Measurements from ENCODE around the gene S100A6. TPM values are rescaled to one million over a fixed set of nuclear protein-coding genes. Genes with fewer than 3 reads are reported as not detected.
A peak's percentile ranks its signal among the peaks of the same experiment; 100 is the strongest.
"Not testable (repeated sequence)": the region's sequence is repeated elsewhere in the genome, so short reads cannot be mapped to it uniquely, and the experiment has no call there.

The S100A6 gene
- total and polyA plus RNA-seq, 2 donors (not counting 1 experiment from before 2014, with no cell fraction given), result 1,280 to 4,042 TPM

GRCh38 chr1:153577624-153578051, 41.8 kb upstream of the S100A6 start:
- H3K27me3 ChIP-seq (ENCODE audit: control insufficient read depth, insufficient read depth, low read length), result no peaks in the 10 kb centered on the region
- no peaks in the 10 kb centered on the region for H3K36me3 ChIP-seq (ENCODE audit: control insufficient read depth, insufficient read depth, low read length)
- no peaks in the 10 kb centered on the region for H3K9me3 ChIP-seq (ENCODE audit: control insufficient read depth, insufficient read depth, low read depth, low read length)
- H3K4me2 ChIP-seq (ENCODE audit: extremely low read depth, insufficient read depth, low read length), result no peak overlapping the region
- H2AFZ ChIP-seq (ENCODE audit: low read length), result peak overlapping the region; percentile 51
- H3K9ac ChIP-seq (ENCODE audit: insufficient read depth, low read length), result no peak overlapping the region
- TF ChIP-seq EZH2 (IDR thresholded peaks at IDR 0.05; ENCODE audit: low read length, missing control alignments) (no peak), CTCF (conservative IDR thresholded peaks at IDR 0.05 in 1 of 2, IDR thresholded peaks at IDR 0.05 in 1 of 2; ENCODE audit: low read depth in 1 of 2, low read length in 2 of 2) (no peak)
- no peak for DNase-seq (ENCODE audit: low read depth in 2 of 2)
- H4K20me1 ChIP-seq (ENCODE audit: control insufficient read depth, extremely low read depth, insufficient read depth, low read length), result no peaks in the 10 kb centered on the region
- H3K27ac ChIP-seq (ENCODE audit: insufficient read depth, low read length), result no peak overlapping the region
- H3K4me1 ChIP-seq (ENCODE audit: control insufficient read depth, extremely low read depth, insufficient read depth, low read length), result peaks cover 16% of the 10 kb centered on the region
- H3K79me2 ChIP-seq (ENCODE audit: control insufficient read depth, insufficient read depth, low read length), result no peaks in the 10 kb centered on the region
- H3K4me3 ChIP-seq (replicated peaks in 1 of 4; ENCODE audit: control extremely low read depth in 1 of 4, insufficient read depth in 1 of 4, low read depth in 3 of 4, low read length in 4 of 4), result no peak overlapping the region

- Histone ChIP-seq H2AFZ (ENCODE audit: low read length) (no peak overlapping the region), H3K4me3 (replicated peaks in 1 of 4; ENCODE audit: control extremely low read depth in 1 of 4, insufficient read depth in 1 of 4, low read depth in 3 of 4, low read length in 4 of 4) (no peak overlapping the region), H3K36me3 (ENCODE audit: control insufficient read depth, insufficient read depth, low read length) (no peaks in the 10 kb centered on the region), H3K27ac (ENCODE audit: insufficient read depth, low read length) (no peak overlapping the region), H3K4me2 (ENCODE audit: extremely low read depth, insufficient read depth, low read length) (no peak overlapping the region), H3K9me3 (ENCODE audit: control insufficient read depth, insufficient read depth, low read depth, low read length) (no peaks in the 10 kb centered on the region), H3K9ac (ENCODE audit: insufficient read depth, low read length) (no peak overlapping the region), H3K79me2 (ENCODE audit: control insufficient read depth, insufficient read depth, low read length) (no peaks in the 10 kb centered on the region), H4K20me1 (ENCODE audit: control insufficient read depth, extremely low read depth, insufficient read depth, low read length) (no peaks in the 10 kb centered on the region), H3K27me3 (ENCODE audit: control insufficient read depth, insufficient read depth, low read length) (no peaks in the 10 kb centered on the region), H3K4me1 (ENCODE audit: control insufficient read depth, extremely low read depth, insufficient read depth, low read length) (peaks cover 16% of the 10 kb centered on the region)
- DNase-seq (ENCODE audit: low read depth in 2 of 2), result no peak
- no peak for TF ChIP-seq EZH2 (IDR thresholded peaks at IDR 0.05; ENCODE audit: low read length, missing control alignments)
- no peak for TF ChIP-seq CTCF (conservative IDR thresholded peaks at IDR 0.05 in 1 of 2, IDR thresholded peaks at IDR 0.05 in 1 of 2; ENCODE audit: low read depth in 1 of 2, low read length in 2 of 2)
These were observed 41.3 kb upstream of the S100A6 start for GRCh38 chr1:153577138-153577537.

- H3K79me2 ChIP-seq (ENCODE audit: control insufficient read depth, insufficient read depth, low read length); H3K9ac ChIP-seq (ENCODE audit: insufficient read depth, low read length); H3K36me3 ChIP-seq (ENCODE audit: control insufficient read depth, insufficient read depth, low read length); H3K9me3 ChIP-seq (ENCODE audit: control insufficient read depth, insufficient read depth, low read depth, low read length); H3K4me3 ChIP-seq (replicated peaks in 1 of 4; ENCODE audit: control extremely low read depth in 1 of 4, insufficient read depth in 1 of 4, low read depth in 3 of 4, low read length in 4 of 4); H3K27me3 ChIP-seq (ENCODE audit: control insufficient read depth, insufficient read depth, low read length); H3K27ac ChIP-seq (ENCODE audit: insufficient read depth, low read length); H3K4me2 ChIP-seq (ENCODE audit: extremely low read depth, insufficient read depth, low read length); H4K20me1 ChIP-seq (ENCODE audit: control insufficient read depth, extremely low read depth, insufficient read depth, low read length); H2AFZ ChIP-seq (ENCODE audit: low read length); DNase-seq (ENCODE audit: low read depth in 2 of 2): not testable (repeated sequence)
- peaks cover 21% of the 10 kb centered on the region for H3K4me1 ChIP-seq (ENCODE audit: control insufficient read depth, extremely low read depth, insufficient read depth, low read length)
These were observed 39.7 kb upstream of the S100A6 start for GRCh38 chr1:153575497-153575896.

DNA sequence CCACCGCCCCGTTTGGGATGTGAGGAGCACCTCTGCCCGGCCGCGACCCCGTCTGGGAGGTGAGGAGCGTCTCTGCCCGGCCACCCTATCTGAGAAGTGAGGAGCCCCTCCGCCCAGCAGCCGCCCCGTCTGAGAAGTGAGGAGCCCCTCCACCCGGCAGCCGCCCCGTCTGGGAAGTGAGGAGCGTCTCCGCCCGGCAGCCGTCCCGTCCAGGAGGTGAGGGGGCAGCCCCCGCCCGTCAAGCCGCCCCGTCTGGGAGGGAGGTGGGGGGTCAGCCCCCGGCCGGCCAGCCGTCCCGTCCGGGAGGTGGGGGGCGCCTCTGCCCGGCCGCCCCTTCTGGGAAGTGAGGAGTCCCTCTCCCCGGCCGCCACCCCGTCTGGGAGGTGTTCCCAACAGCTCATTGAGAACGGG, 39.3 kb upstream of the S100A6 start:
- not testable (repeated sequence) for H4K20me1 ChIP-seq (ENCODE audit: control insufficient read depth, extremely low read depth, insufficient read depth, low read length); H3K4me3 ChIP-seq (replicated peaks in 1 of 4; ENCODE audit: control extremely low read depth in 1 of 4, insufficient read depth in 1 of 4, low read depth in 3 of 4, low read length in 4 of 4); H3K79me2 ChIP-seq (ENCODE audit: control insufficient read depth, insufficient read depth, low read length); H3K4me2 ChIP-seq (ENCODE audit: extremely low read depth, insufficient read depth, low read length); H3K27me3 ChIP-seq (ENCODE audit: control insufficient read depth, insufficient read depth, low read length); H3K9ac ChIP-seq (ENCODE audit: insufficient read depth, low read length); H3K36me3 ChIP-seq (ENCODE audit: control insufficient read depth, insufficient read depth, low read length); H3K27ac ChIP-seq (ENCODE audit: insufficient read depth, low read length); H2AFZ ChIP-seq (ENCODE audit: low read length); H3K9me3 ChIP-seq (ENCODE audit: control insufficient read depth, insufficient read depth, low read depth, low read length); DNase-seq (ENCODE audit: low read depth in 2 of 2)
- peaks cover 21% of the 10 kb centered on the region for H3K4me1 ChIP-seq (ENCODE audit: control insufficient read depth, extremely low read depth, insufficient read depth, low read length)
